Panc1 (cell line): ENCODE measurements around the gene NEK5. TPM values are rescaled to one million over a fixed set of nuclear protein-coding genes. Genes with fewer than 3 reads are reported as not detected.

Source experiments
- ATAC-seq: fragments of 200-7000 bp; cut with Tn5 transposase; 2 replicates; pipeline ENCODE4 v1.9.1; 2020; ENCODE audit warnings: mild to moderate bottlenecking, moderate library complexity
- Bru-seq: library from RNA; stranded (reverse); fragments of 400-500 nt; gene quantifications from one replicate; lab custom pipeline; 2021; lab: Mats Ljungman, UMichigan
- BruChase-seq, 2 experiments: library from RNA; stranded (reverse); fragments of 400-500 nt; gene quantifications; one replicate each; lab custom pipeline; 2021; lab: Mats Ljungman, UMichigan
- BruUV-seq: library from RNA; stranded (reverse); fragments of 400-500 nt; replicated peaks from 2 replicates; lab custom pipeline; 2021; lab: Mats Ljungman, UMichigan
- CTCF ChIA-PET: fragments of 300-600 bp; sonication (Branson Sonifier 250); formaldehyde crosslinking; loops from one replicate; lab custom pipeline; 2022; ENCODE audit warnings: antibody characterized with exemption; lab: Charles Lee
- POLR2A ChIA-PET: fragments of 300-600 bp; sonication (Branson Sonifier 250); formaldehyde crosslinking; loops from one replicate; lab custom pipeline; 2022; ENCODE audit warnings: antibody characterized with exemption; lab: Charles Lee
- DNase-seq: peaks from one replicate; pipeline ENCODE4 v3.0.0-alpha.2; 2010; ENCODE audit warnings: low read depth, low spot score
- H3K27ac ChIP-seq: 2 replicates; pipeline ENCODE4 v1.5.1; 2011; ENCODE audit warnings: mild to moderate bottlenecking, low read length, inconsistent platforms
- H3K27me3 ChIP-seq: fragments of 200-500 bp; sonication (Bioruptor generic); 2 replicates; pipeline ENCODE4 v1.6.0; 2014; ENCODE audit warnings: low read length, inconsistent platforms; ENCODE audit not compliant: control insufficient read depth, insufficient read depth
- H3K36me3 ChIP-seq: fragments of 200-500 bp; sonication (Bioruptor generic); 2 replicates; pipeline ENCODE4 v1.5.1; 2014; ENCODE audit warnings: inconsistent platforms, mild to moderate bottlenecking, low read length, moderate library complexity; ENCODE audit not compliant: control insufficient read depth, insufficient read depth
- H3K4me1 ChIP-seq: 2 replicates; pipeline ENCODE4 v1.5.1; 2011; ENCODE audit warnings: inconsistent platforms, mild to moderate bottlenecking, low read length, moderate library complexity; ENCODE audit not compliant: control insufficient read depth, insufficient read depth
- H3K4me3 ChIP-seq, 2 experiments: 2 replicates each; pipeline ENCODE4 v1.5.1; 2011 to 2012; ENCODE audit warnings: low read depth in 2 of 2, low read length in 2 of 2, mild to moderate bottlenecking in 2 of 2, inconsistent platforms in 1 of 2, moderate library complexity in 1 of 2
- H3K9me3 ChIP-seq: fragments of 200-500 bp; sonication (Bioruptor generic); 2 replicates; pipeline ENCODE4 v1.5.1; 2014; ENCODE audit warnings: low read depth, mild to moderate bottlenecking, inconsistent platforms, low read length, moderate library complexity; ENCODE audit not compliant: control insufficient read depth, insufficient read depth
- CTCF ChIP-seq: fragments of 450-650 bp; IDR thresholded peaks from 2 replicates; pipeline ENCODE4 v1.5.1; 2017; ENCODE audit warnings: mild to moderate bottlenecking
- POLR2AphosphoS5 ChIP-seq: IDR thresholded peaks from 2 replicates; pipeline ENCODE4 v1.6.1; 2012; ENCODE audit warnings: mild to moderate bottlenecking, low read depth, low read length, moderate library complexity
- REST ChIP-seq, 2 experiments: IDR thresholded peaks; 2 replicates each; pipeline ENCODE4 v1.6.1; 2011 to 2012; ENCODE audit warnings: low read depth in 2 of 2, control low read depth in 1 of 2, low read length in 1 of 2, mild to moderate bottlenecking in 1 of 2, moderate library complexity in 1 of 2; ENCODE audit not compliant: insufficient read depth in 1 of 2
- SIN3A ChIP-seq: IDR thresholded peaks from 2 replicates; pipeline ENCODE4 v1.6.1; 2012; ENCODE audit warnings: low read depth, mild to moderate bottlenecking, low read length, moderate library complexity, borderline replicate concordance; ENCODE audit not compliant: insufficient read depth
- TCF7L2 ChIP-seq: IDR thresholded peaks from 2 replicates; pipeline ENCODE4 v1.6.1; 2011; ENCODE audit warnings: mild to moderate bottlenecking, low read depth, low read length, inconsistent platforms
- in situ Hi-C: cut with HindIII; loops from 2 replicates; pipeline ENCODE4 v1.10.0; 2016; ENCODE audit warnings: low sequenced_read_pairs, low pct_unique_long_range_greater_than_20kb
- intact Hi-C: fragments of 100-400 bp; cut with micrococcal nuclease; formaldehyde crosslinking; loops from one replicate; pipeline ENCODE4 v1.10.0; 2022; ENCODE audit not compliant: unreplicated experiment
- long read RNA-seq: library from polyadenylated mRNA; unstranded; transcript quantifications from one replicate; pipeline ENCODE4 v2.0.0, GENCODE V29; 2021; ENCODE audit not compliant: unreplicated experiment
- polyA plus RNA-seq: library from polyadenylated mRNA; unstranded; fragments of >200 nt; gene quantifications from one replicate; pipeline ENCODE4 v1.2.1, GENCODE V29; 2012; ENCODE audit warnings: missing spikeins; ENCODE audit not compliant: insufficient read length
- total RNA-seq: library from RNA; stranded (reverse); gene quantifications from one replicate; pipeline ENCODE4 v1.2.1, GENCODE V29; 2021; ENCODE audit not compliant: unreplicated experiment

Gene NEK5
- total RNA-seq (0.08 TPM), Bru-seq, nascent RNA (percentile 21 among the genes with signal in this experiment), BruChase-seq, experiment 1, labeled RNA remaining after a 2-hour chase (percentile 20 among the genes with signal in this experiment), BruChase-seq, experiment 2, labeled RNA remaining after a 6-hour chase (percentile 15 among the genes with signal in this experiment)
- 0.24 TPM for polyA plus RNA-seq
- long read RNA-seq, partial matches to known transcripts, result 0 of 3 reads
- long read RNA-seq, other reads (novel, unspliced or antisense), result 3 of 3 reads

GRCh38 chr13:52128714-52129700, at the start of gene NEK5:
NEK5 (minus strand) TSS chr13:52129073; CDS start chr13:52127482, 1,591 bp downstream.
- BruUV-seq, result no TSS peak
- TF ChIP-seq TCF7L2 (no peak), CTCF (peak; percentile 87)
- H3K4me3 ChIP-seq, result peak within 1 kb of the TSS; percentile 57 to 67
- intact Hi-C loops (loop anchor here (2.0 to 5.0 kb wide), 2 partner anchors 132 to 314 kb away; no protein-coding TSS in a partner anchor), in situ Hi-C loops (no loop called here)
- no peak within 1 kb of the TSS for H3K27ac ChIP-seq
- H3K9me3 ChIP-seq, result no peaks in the 10 kb centered on the region
- CTCF ChIA-PET, result interaction anchor here (0.6 to 1.2 kb wide), 2 partner anchors 128 to 233 kb away, joined by 3 to 4 read pairs; no protein-coding TSS in a partner anchor
- POLR2A ChIA-PET, result interaction anchor here (0.5 kb wide), 1 partner anchor 200 kb away, joined by 3 read pairs; no protein-coding TSS in a partner anchor
- no peaks in the 10 kb centered on the region for H3K27me3 ChIP-seq
- H3K36me3 ChIP-seq, result peaks cover 2% of the 10 kb centered on the region; the same call in 1 of the 2 replicates
- H3K4me1 ChIP-seq, result peaks cover 7% of the 10 kb centered on the region; the same call in 1 of the 2 replicates
- peak; percentile 94 for ATAC-seq
- DNase-seq, result no peak

- no peak for ATAC-seq
These were observed 48.4 kb upstream of the NEK5 start for GRCh38 chr13:52177276-52177675.

More at GRCh38 chr13:52177276-52177675, 48.4 kb upstream of the NEK5 start:
- H3K36me3 ChIP-seq, result peaks cover 3% of the 10 kb centered on the region; the same call in 1 of the 2 replicates
- no TSS peak for BruUV-seq
- in situ Hi-C loops (no loop called here), intact Hi-C loops (no loop called here)
- H3K9me3 ChIP-seq, result no peaks in the 10 kb centered on the region
- H3K27me3 ChIP-seq, result no peaks in the 10 kb centered on the region
- H3K27ac ChIP-seq, result no peak overlapping the region
- no peak for DNase-seq
- H3K4me1 ChIP-seq, result no peaks in the 10 kb centered on the region
- POLR2A ChIA-PET, result no interaction called here
- TF ChIP-seq CTCF (no peak), SIN3A (no peak), REST (IDR thresholded peaks at IDR 0.05; ENCODE audit: insufficient read depth in 1 of 2, low read depth in 2 of 2, low read length in 1 of 2) (no peak), TCF7L2 (no peak), POLR2AphosphoS5 (no peak)
- CTCF ChIA-PET, result no interaction called here
- no peak overlapping the region for H3K4me3 ChIP-seq
